Neural crest cell (in vitro differentiated cells): Measurements from ENCODE around the gene C2orf92. TPM values are rescaled to one million over a fixed set of nuclear protein-coding genes. Genes with fewer than 3 reads are reported as not detected.

Experiments
- DNase-seq: peaks from one replicate; pipeline ENCODE4 v3.0.0; 2021; ENCODE audit warnings: low read depth, mixed read lengths, low spot score
- H3K27ac Mint-ChIP-seq: one replicate; pipeline ENCODE4 v1.8.0; 2021; ENCODE audit warnings: mild to moderate bottlenecking, mixed read lengths; ENCODE audit not compliant: unreplicated experiment
- H3K27me3 Mint-ChIP-seq: 2 replicates; pipeline ENCODE4 v1.8.0; 2021; ENCODE audit warnings: low read depth, mild to moderate bottlenecking, mixed read lengths
- H3K36me3 Mint-ChIP-seq: 2 replicates; pipeline ENCODE4 v1.8.0; 2021; ENCODE audit warnings: low read depth, mild to moderate bottlenecking, mixed read lengths
- H3K4me1 Mint-ChIP-seq: 2 replicates; pipeline ENCODE4 v1.8.0; 2021; ENCODE audit warnings: mixed read lengths
- H3K4me3 Mint-ChIP-seq: one replicate; pipeline ENCODE4 v1.8.0; 2021; ENCODE audit warnings: mild to moderate bottlenecking, mixed read lengths
- H3K9me3 Mint-ChIP-seq: 2 replicates; pipeline ENCODE4 v1.8.0; 2021; ENCODE audit warnings: mixed read lengths
- total RNA-seq: library from RNA; stranded (reverse); gene quantifications from 2 replicates; pipeline ENCODE4 v1.2.1, GENCODE V29; 2021
- TF ChIP-seq, protein P1 (sequence below): fragments of 200-600 bp; sonication (generic); conservative IDR thresholded peaks from 2 replicates; pipeline ENCODE4 v1.5.0; 2021; ENCODE audit warnings: antibody characterized with exemption, mild to moderate bottlenecking

The C2orf92 gene
- total RNA-seq, 1 donor from 2014 or later = 10.3 TPM

DNA sequence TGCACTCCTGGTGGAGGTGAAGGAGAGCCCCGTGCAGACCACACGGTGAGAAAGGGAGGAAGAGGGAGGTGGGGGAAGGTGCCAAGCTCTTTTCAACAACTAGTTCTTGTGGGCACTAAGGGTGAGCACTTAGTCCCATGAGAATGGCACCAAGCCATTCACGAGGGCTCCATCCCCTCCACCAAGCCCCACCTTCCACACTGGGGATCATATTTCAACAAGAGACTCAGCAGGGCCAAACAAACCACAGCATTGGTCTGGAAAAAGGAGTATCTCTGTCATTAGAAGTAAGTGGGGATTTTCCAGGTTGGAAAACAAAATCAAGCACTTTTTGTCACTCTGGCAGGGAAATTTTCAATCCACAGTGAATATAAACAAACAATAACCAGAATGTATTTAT is 82.2 kb downstream of the C2orf92 start:
- TF ChIP-seq, protein P1, sequence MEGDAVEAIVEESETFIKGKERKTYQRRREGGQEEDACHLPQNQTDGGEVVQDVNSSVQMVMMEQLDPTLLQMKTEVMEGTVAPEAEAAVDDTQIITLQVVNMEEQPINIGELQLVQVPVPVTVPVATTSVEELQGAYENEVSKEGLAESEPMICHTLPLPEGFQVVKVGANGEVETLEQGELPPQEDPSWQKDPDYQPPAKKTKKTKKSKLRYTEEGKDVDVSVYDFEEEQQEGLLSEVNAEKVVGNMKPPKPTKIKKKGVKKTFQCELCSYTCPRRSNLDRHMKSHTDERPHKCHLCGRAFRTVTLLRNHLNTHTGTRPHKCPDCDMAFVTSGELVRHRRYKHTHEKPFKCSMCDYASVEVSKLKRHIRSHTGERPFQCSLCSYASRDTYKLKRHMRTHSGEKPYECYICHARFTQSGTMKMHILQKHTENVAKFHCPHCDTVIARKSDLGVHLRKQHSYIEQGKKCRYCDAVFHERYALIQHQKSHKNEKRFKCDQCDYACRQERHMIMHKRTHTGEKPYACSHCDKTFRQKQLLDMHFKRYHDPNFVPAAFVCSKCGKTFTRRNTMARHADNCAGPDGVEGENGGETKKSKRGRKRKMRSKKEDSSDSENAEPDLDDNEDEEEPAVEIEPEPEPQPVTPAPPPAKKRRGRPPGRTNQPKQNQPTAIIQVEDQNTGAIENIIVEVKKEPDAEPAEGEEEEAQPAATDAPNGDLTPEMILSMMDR = no peak

More for the DNA sequence above, 82.2 kb downstream of the C2orf92 start:
- peaks cover 33% of the 10 kb centered on the region for H3K4me1 Mint-ChIP-seq
- no peaks in the 10 kb centered on the region for H3K27me3 Mint-ChIP-seq
- DNase-seq = no peak
- H3K36me3 Mint-ChIP-seq = peaks cover 8% of the 10 kb centered on the region
- no peak overlapping the region for H3K27ac Mint-ChIP-seq
- H3K4me3 Mint-ChIP-seq = no peak overlapping the region
- H3K9me3 Mint-ChIP-seq = no peaks in the 10 kb centered on the region

Other genes starting within 250 kb of the C2orf92 start
- 33.5 and 34.2 TPM in 2 replicates for gene ANKRD36B, start 79.8 kb upstream of the C2orf92 start, total RNA-seq
- gene COX5B, start 23.7 kb upstream of the C2orf92 start, total RNA-seq = 142 TPM in 2 replicates
- 62.6 and 63.4 TPM in 2 replicates for gene ACTR1B, start 5.7 kb upstream of the C2orf92 start, total RNA-seq
- gene ZAP70, start 43.9 kb downstream of the C2orf92 start, total RNA-seq = 2.4 and 2.8 TPM in 2 replicates